PFSK-1 (cell line): ENCODE results near the gene IGSF1.

Experiments used
- POLR2AphosphoS5 ChIP-seq: IDR thresholded peaks from 2 replicates; pipeline ENCODE4 v1.6.1; 2012; ENCODE audit warnings: low read depth, mild to moderate bottlenecking, control low read depth, low read length, moderate library complexity
- SIN3A ChIP-seq: IDR thresholded peaks from 2 replicates; pipeline ENCODE4 v1.6.1; 2012; ENCODE audit warnings: mild to moderate bottlenecking, low read length, moderate library complexity, borderline replicate concordance; ENCODE audit not compliant: insufficient read depth
- TAF1 ChIP-seq: IDR thresholded peaks from 2 replicates; pipeline ENCODE4 v1.6.1; 2012; ENCODE audit warnings: low read length, control low read depth, borderline replicate concordance; ENCODE audit not compliant: insufficient read depth

GRCh38 chrX:131279197-131279596 lies 9.9 kb downstream of the IGSF1 start:
- TF ChIP-seq TAF1 (no peak), POLR2AphosphoS5 (no peak), SIN3A (no peak)
